MM.1S (cell line): Measurements from ENCODE around the gene SDHAF1.

ENCODE experiments used
- EZH2phosphoT487 ChIP-seq: fragments of 300-600 bp; sonication (generic); IDR thresholded peaks from 2 replicates; pipeline ENCODE4 v1.6.1; 2018; ENCODE audit warnings: antibody characterized with exemption, low read length
- TF ChIP-seq, protein P1 (sequence below): fragments of 300-600 bp; sonication (generic); IDR thresholded peaks from 2 replicates; pipeline ENCODE4 v1.5.1; 2016; ENCODE audit warnings: antibody characterized with exemption, low read length, mixed read lengths

DNA sequence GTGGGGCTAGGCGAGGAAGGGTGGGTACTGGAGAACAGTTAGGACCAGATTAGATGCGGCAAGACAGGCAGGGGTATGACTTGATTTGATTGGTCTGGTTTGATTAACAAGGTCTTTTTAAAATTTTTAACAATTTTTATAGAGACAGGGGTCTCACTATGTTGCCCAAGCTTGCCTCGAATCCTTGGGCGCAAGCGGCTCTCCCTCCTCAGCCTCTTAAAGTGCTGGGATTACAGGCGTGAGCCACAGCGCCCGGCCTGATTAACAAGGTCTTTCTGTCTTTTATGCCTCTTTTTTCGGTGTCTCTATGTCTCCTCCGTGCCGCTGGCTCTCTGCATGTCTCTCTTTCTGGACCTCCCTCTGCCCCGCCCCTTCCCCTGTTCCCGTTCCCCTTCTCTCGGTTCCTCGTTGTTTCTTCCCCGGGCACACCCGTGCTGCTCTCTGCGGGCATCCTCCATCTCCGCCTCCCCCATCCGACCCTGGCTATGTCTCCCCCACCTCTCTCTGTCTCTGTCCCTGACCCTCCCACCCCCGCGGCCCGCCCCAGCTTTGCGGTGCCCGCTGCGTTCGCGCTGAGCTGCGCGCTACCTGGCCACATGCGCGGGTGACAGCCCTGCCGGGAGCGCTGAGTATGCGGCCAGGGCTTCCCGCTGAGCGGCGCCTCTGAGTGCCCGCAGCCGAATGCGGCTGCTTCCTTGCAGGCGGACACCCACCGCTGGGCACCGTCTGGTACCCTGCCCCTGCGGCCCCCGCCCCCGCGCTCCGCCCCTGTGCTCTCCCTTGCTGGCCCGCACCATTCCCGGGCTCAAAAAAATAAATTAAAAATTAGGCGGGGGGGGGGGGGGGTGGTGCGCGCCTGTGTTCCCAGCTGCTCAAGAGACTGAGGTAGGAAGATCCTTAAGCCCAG lies 8.1 kb upstream of the SDHAF1 start:
- TF ChIP-seq, protein P1, sequence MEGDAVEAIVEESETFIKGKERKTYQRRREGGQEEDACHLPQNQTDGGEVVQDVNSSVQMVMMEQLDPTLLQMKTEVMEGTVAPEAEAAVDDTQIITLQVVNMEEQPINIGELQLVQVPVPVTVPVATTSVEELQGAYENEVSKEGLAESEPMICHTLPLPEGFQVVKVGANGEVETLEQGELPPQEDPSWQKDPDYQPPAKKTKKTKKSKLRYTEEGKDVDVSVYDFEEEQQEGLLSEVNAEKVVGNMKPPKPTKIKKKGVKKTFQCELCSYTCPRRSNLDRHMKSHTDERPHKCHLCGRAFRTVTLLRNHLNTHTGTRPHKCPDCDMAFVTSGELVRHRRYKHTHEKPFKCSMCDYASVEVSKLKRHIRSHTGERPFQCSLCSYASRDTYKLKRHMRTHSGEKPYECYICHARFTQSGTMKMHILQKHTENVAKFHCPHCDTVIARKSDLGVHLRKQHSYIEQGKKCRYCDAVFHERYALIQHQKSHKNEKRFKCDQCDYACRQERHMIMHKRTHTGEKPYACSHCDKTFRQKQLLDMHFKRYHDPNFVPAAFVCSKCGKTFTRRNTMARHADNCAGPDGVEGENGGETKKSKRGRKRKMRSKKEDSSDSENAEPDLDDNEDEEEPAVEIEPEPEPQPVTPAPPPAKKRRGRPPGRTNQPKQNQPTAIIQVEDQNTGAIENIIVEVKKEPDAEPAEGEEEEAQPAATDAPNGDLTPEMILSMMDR, result no peak
- no peak for TF ChIP-seq EZH2phosphoT487
